GM10266 (cell line): Measurements from ENCODE around the gene CBLN2.

Source experiments
- DNase-seq: peaks from one replicate; pipeline ENCODE4 v3.0.0; 2012; ENCODE audit errors: extremely low spot score
- TF ChIP-seq, protein P1 (sequence below): IDR thresholded peaks from 2 replicates; pipeline ENCODE4 v1.5.1; 2012; ENCODE audit warnings: mild to moderate bottlenecking, low read depth; ENCODE audit not compliant: control insufficient read depth, insufficient read depth; ENCODE audit errors: missing control alignments

CBLN2 gene

DNA sequence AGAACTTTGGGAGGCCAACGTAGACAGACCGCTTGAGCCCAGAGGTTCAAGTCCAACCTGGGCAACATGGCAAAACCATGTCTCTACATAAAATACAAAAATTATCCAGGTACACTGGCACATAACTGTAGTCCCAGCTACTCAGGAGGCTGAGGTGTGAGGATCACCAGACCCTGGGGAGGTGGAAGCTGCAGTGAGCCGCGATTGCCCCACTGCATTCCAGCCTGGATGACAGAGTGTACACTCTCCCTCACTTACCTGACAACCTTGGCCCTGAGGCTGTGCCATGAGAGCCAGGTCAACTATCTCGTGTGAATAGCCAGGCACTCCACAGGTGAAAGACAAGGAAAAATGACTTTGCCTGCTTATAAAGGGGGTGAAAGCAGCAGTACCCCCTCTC is 39.3 kb downstream of the CBLN2 start:
- TF ChIP-seq, protein P1, sequence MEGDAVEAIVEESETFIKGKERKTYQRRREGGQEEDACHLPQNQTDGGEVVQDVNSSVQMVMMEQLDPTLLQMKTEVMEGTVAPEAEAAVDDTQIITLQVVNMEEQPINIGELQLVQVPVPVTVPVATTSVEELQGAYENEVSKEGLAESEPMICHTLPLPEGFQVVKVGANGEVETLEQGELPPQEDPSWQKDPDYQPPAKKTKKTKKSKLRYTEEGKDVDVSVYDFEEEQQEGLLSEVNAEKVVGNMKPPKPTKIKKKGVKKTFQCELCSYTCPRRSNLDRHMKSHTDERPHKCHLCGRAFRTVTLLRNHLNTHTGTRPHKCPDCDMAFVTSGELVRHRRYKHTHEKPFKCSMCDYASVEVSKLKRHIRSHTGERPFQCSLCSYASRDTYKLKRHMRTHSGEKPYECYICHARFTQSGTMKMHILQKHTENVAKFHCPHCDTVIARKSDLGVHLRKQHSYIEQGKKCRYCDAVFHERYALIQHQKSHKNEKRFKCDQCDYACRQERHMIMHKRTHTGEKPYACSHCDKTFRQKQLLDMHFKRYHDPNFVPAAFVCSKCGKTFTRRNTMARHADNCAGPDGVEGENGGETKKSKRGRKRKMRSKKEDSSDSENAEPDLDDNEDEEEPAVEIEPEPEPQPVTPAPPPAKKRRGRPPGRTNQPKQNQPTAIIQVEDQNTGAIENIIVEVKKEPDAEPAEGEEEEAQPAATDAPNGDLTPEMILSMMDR = no peak
- DNase-seq = no peak

DNA sequence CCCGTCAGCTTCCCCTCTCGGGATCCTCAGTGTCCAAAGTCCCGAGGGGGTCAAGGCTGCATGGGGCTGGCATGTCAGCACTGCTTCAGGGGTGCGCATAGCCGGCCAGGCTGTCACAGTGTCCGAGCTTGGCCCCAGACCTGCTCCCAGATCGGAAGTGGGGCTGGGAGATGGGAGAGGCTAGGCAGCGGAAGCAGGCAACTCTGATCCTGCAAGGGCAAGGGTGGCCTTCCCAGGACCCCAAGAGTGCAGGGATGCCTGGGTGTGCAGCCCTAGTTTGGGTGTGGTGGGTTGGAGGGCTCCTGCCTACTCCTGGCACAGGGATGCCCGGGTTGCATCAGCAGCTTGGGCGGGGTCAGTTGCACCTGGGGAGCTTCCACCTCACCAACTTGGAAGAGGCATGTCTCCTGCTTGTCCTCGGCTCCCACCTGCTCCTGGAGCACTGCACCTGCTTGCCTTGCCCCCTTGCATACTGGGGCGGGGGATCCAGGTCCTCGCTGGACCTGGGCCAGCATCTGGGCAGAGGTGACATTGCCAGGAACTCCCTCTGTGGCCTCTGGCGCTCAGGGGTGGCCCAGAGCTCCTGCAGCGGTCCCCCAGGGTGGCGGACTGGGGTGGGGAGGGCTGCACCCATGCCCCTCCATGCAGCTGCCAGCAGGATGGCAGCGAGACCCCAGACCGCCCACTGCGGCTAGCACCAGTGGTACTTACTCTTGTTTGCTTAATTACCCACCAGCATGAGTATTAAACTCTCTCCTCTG is 41.3 kb downstream of the CBLN2 start:
- DNase-seq = no peak
- TF ChIP-seq, protein P1 = no peak

DNA sequence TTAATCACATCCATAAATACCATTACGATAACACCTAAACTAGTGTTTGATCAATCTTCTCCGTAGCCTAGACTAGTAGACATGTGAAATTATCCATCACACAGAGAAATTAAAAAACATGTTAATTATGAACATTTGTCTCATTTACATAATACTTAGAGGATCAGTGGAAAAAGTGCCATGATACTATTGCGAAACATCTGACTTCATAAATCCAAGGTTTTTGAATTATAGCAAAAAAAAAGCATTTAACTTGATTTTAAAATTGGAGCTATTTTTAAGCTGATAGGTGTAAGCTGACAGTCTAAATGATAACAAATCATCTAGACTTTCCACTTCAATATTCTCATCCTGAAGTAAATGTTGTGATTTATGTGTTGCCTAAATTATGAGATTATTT is 51.6 kb downstream of the CBLN2 start:
- TF ChIP-seq, protein P1 = no peak
- no peak for DNase-seq
